NT2/D1 (cell line): ENCODE data around the gene PSEN1.

ENCODE experiments used
- SUZ12 ChIP-seq: IDR thresholded peaks from 2 replicates; pipeline ENCODE4 v1.6.1; 2011; ENCODE audit not compliant: insufficient read length, insufficient read depth; ENCODE audit errors: extremely low read depth
- YY1 ChIP-seq: IDR thresholded peaks from 2 replicates; pipeline ENCODE4 v1.6.1; 2011; ENCODE audit not compliant: insufficient read length, insufficient read depth

DNA sequence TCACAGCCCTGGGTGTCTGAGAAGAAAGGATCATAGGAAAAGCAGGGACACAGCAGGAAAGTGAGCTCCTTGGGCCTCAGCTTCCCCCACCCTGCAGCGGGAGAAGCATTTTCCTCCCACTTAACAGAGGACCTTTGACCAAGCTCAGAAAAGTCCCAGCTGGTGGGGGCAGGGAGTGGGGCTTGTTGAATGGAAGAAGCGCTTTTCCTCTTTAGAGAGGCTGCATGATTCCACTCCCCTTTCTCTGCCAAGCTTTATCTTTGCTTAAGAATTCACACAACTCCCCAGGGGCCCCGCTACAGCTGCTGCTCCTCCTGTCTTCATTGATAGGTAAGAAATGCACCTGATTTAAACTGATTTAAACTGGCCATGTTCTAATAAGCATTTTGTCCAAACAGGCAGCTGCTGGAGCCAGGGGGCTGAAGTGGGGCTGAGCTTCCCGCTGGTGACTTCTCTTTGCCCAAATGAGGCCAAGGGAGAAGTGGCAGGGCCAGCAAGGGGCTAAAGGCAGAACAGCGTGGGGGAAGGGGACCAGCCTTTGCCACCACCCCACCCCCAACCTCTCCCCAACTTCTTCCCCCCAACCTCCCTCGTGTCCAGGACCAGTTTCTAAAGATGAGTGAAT, 99.3 kb downstream of the PSEN1 start:
- TF ChIP-seq SUZ12: no peak
- no peak for TF ChIP-seq YY1
